ENCODE measurements around the gene DRAXIN.

DNA sequence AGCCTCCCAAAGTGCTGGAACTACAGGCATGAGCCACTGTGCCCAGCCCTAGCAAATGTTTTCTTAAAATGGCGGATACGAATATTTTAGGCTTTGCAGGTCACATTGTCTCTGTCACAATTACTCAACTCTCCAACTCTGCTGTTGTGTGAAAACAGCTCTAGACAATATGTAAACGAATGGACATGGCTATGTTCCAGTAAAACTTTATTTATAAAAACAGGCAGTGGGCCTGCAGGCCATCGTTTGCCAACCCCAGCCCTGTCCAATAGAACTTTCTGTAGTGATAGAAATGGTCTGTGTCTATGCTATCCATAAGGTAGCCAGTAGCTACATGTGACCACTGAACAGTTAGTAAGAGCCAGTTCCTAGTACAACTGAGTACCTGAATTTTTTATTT, 31.8 kb upstream of the DRAXIN start:
- TF ChIP-seq SIN3A (IDR thresholded peaks at IDR 0.05; ENCODE audit: borderline replicate concordance, low read depth, low read length) (no peak), FOSL2 (IDR thresholded peaks at IDR 0.05; ENCODE audit: borderline replicate concordance, low read depth) (no peak), ELF1 (IDR thresholded peaks at IDR 0.05) (no peak), MXI1 (IDR thresholded peaks at IDR 0.05; ENCODE audit: low read depth, low read length) (no peak)

All from SK-N-SH (cell line).